ENCODE results near the gene TBC1D22A.

TBC1D22A gene

DNA sequence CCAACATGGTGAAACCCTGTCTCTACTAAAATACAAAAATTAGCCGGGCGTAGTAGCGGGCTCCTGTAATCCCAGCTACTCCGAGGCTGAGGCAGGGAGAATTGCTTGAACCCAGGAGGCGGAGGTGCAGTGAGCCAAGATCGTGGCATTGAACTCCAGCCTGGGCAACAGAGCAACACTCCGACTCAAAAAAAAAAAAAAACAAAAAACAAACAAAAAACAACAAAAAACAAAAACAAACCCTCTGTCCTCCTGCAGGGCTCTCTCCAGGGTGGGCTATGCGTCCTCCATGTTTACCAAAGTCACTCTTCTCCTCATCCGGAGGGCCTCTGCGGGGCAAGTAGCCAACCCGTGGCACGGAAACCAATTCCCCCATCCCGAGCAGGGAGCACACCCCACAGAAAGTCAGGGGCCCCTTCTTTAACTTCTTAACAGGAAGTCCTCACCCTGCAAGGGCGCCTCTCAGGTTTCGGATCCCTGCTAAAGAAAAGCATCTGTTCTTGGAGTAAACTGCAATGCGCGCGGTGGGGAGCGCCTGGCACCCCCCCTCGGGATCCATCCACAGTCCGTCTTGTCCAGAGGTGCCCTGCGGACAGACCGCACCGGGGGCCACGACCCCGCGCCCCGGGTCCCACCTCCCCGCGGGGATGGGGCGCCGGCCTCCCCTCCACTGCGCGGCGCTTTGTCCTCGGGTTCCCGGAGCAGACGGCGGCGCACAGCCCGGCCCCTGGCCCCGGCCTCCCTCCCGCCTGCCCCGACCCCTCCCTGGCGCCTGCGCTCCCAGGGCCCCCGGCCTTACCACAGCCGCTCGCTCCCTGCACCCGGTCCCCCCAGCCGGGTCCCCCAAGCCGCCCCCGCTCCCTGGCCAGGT lies 25.1 kb upstream of the TBC1D22A start:
- peak; percentile 23 for DNase-seq (ENCODE audit: low read depth)

DNA sequence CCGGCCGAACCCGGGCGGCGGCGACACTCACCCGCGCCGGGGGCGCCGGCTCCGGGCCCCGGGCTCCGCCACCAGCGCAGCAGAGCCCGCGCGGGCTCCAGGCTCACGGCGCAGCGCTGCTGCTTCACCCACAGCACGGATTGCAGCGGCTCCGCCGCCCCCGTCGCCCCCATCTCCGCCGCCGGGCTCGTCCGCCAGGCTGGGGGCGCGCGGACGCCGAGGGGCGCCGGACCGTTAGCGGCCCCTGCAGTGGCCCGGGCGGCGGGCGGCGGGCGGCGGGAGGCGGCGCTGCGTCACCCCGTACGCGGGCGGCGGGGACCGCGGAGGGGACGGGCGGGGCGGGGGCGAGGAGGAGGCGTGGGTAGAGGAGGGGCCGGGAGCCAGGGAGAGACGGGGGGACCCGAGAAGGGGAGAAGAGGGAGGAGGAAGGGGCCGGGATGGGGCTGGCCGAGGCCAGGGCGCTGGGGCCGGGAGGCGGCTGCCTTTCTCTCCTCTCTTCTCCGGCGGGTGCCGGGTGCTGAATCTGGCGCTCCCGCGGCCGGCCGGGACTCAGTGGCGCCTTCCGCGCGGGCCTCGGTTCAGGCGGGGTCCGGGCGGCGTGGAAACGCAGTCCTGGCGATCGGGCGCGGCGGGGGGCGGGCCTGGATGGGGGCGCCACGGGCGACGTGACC lies 24.3 kb upstream of the TBC1D22A start, which contains the start of gene CERK:
TSS of gene CERK (minus strand) at position 277 of the 671 bp plus-strand sequence. CDS start at position 173, 104 bp downstream.
- peak; percentile 69 for DNase-seq (ENCODE audit: low read depth)

DNA sequence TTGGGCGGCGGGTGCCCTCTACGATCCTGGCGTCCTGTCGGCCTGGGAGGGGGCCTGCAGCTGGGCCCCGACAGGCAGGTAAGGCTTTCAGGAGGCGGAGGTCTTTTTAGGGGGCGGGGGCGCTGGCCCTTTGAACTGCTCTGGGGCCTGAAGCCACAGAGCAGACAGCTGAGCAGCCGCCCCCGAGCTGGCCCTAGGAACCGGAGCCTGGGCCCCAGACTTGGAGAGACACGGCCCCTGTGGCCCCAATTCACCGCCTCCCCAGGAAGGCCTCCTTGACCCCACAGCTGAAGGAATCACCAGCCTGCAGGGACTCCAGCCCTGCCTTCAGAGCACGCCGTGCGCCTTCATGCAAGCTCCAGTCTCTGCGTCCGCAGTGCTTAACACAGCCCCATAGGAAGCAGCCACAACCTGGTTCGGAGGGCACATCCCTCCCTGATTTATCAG lies 23.8 kb upstream of the TBC1D22A start:
- DNase-seq (ENCODE audit: low read depth), result peak; percentile 12

DNA sequence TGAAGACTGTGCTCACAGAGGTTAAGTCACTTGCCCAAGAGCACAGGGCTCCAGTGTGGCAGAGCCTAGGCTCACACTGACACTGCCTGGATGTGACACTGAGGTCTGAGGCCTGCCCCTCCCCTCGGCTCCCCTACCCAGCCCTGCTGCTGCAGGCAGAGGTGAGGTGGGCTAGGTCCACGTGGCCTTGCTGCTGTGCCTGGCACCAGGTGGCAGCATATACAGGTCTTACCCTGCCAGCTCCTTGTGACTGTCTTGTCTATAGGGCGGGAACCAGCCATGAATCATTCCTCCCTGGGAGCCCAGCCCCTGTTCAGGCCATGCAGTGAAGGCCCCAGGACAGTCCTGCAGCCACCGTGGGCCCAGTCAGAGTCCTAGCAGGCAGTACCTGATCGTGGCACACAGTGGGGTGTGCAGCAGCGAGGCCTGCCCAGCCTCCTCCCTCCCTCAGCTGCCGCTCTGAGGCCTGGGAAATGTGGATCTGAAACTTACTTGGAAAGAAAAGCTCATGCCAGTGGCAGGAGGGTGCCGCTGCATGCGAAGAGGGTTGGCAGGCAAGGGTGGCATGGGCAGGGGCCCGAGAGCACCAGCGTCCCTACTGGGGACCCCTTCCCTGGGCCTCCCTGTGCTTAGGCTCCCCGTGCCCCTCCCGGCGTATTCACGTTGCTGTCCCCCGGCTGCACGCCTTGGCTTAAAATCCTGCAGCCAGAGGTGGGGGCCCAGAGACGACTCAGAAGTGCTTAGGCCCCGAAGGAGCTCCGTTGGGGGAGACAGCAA lies 23.2 kb upstream of the TBC1D22A start:
- DNase-seq (ENCODE audit: low read depth), result peak; percentile 77

DNA sequence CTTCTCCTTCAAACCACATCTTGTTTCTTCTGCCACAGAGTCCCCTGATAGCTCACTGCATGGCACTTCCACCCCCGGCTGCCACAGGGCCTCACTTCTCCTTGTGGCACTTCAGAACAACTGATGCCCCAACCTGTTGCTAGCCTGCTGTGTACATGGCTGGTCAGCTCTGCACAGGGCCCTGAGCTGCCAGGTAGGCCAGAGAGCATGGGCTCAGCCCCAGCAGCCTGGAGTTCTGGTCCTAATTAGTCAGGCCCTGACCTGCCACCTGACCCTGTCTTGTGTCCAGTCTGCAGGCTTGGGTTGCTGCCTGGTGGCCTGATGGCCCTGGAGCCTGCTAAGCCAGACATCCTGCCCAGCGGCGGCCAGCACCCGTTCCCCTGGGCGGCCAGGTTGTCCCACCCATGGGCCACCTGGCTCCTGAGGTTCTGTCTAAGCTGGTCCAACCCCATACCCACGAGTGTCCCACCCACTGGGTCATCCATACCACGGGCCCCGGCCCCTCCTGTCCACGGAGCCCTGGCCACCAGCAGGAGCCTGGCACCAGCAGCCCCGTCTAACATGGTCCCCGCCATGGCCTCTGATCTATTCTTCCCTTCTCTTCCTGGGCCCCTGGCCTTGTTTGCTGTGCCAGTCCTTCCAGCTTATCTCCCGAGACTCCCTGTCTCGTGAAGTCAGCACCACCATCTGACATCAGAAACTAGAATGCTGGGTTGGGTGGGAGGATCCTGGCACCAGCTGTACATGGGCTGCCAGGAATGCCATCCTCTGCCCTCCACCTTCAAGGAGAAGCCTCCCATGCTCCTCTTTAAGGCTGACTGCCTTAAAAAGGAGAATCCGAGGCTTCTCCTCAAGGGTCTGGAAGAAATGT lies 21.3 kb upstream of the TBC1D22A start:
- DNase-seq (ENCODE audit: low read depth), result no peak

DNA sequence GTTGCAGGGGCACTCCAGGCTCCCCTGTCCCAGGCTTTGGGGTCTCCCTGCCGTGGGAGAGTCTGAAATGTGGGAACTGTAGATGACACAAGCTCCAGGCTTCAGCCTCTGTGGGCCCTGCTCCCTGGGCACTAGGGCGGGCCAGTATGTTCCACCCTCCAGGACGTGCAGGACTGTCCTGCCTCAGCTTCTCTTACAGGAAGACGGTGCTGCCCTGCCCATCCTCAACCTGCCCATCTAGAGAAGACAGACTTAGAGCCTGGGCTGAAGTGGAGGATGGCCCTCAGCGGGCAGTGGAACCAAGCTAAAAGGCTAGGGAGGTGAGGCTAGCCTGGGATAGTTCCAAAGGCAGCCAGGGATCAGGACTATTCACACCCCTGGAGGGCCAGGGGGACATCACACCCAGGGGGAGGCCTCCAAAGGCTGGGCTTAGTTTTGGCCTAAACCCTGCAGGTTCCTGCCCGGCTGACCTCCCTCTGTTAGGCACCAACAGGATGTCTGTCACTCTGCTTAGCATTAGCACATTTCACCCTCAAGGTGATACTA lies 20.4 kb upstream of the TBC1D22A start:
- no peak for DNase-seq (ENCODE audit: low read depth)

DNA sequence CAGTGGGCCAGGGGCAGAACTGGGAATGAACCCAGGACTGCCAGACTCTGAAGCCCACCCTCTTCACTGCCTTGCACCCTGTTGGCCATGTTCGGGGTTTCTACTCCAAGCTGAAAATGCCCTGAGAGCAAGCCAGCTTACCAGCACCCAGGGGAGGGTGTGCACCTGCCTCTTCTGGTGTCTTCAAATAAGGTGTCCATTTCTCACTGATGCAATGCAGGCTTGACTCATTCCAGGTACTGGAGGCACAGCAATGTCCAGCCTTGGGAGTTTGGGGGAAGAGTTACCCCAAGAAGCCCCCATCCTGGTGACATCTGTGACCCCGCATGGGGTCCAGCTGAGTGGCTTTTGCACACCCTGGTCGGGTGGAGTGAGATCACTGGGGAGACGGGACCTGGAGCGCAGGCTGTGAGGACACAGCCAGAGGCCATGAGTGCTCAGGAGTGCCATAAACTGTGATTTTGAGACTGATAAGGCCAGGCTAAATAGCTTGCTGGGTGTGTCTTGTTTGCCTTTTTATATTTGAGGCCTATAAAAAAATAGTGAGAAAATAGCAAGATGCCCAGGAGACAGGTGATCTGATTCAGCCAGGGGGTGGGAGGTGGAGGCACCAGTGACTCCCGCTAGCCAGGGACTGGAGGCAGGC lies 19.8 kb upstream of the TBC1D22A start:
- DNase-seq (ENCODE audit: low read depth), result no peak

DNA sequence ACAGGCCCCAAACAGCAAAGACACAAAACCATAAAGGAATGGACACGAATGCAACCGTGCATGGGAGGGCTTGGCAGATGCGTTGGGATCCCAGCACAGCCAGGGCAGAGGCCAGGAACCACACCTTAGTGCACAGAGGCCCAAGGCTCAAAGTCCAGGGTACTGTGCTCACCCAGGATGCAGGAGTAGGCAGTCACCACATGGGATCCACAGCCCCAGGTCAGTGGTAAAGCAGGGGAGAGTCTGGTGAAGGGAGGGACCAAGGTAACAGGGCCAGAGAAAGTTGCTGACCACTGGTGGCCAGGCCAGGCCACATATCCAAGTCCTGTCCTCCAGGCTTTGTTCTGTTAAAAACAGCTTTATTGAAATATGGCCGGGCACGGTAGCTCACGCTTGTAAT lies 17.9 kb upstream of the TBC1D22A start:
- no peak for DNase-seq (ENCODE audit: low read depth)

DNA sequence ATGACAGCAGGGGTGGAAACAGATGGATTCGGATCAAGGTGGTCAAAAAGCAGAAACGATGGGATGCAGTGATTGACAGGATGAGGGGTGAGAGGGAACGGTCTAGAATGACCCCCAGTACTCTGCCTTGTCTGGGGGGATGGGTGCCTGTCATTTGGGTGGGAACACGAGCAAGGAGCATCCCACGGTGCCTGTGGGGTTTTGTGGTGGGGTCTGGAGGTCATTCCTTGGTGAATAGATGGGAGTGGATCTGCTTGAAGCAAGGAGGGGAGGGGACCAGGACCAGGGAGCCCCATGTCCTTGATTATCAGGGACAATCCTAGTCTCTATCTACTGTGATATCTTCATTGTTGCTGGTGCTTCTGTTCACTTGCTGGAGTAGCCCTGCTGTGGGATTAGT lies 16.3 kb upstream of the TBC1D22A start:
- no peak for DNase-seq (ENCODE audit: low read depth)

DNA sequence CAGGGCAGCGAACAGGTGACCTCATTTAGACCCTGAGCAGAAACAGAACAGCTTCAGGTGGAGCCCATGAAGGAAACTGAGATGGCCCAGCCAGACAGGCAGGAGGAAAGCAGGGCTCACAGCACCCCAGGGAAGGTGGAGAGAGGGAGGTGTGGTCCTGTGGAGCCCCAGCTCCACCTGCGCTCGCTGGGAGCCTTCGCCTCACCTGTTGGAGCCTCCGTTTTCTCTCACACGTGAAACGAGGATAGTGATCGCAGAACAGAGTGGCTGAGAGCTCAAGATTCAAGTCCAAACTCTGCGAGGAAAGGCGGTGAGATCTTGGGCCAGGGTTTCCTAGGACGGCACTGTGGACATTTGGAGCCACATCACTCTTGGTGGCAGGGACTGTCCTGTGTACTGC lies 15.8 kb upstream of the TBC1D22A start:
- no peak for DNase-seq (ENCODE audit: low read depth)

DNA sequence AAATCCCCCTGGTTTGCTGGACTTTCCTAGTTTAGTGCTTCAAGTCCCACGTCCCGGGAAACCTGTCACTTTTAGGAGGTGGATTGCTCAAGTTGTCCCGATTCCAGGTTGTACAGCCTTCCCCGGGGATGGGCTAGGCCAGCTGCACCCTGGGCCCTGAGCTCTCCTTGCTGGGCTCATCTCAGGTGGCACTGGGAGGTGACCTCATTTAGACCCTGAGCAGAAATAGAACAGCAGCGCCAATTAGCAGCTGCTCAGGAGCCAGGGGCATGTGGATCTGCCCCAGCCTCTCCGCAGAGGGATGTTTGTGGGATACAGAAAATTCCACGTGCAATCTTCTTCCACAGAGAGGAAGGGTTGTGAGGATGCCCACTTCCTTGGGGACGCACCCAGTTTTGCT lies 14.8 kb upstream of the TBC1D22A start:
- no peak for DNase-seq (ENCODE audit: low read depth)

DNA sequence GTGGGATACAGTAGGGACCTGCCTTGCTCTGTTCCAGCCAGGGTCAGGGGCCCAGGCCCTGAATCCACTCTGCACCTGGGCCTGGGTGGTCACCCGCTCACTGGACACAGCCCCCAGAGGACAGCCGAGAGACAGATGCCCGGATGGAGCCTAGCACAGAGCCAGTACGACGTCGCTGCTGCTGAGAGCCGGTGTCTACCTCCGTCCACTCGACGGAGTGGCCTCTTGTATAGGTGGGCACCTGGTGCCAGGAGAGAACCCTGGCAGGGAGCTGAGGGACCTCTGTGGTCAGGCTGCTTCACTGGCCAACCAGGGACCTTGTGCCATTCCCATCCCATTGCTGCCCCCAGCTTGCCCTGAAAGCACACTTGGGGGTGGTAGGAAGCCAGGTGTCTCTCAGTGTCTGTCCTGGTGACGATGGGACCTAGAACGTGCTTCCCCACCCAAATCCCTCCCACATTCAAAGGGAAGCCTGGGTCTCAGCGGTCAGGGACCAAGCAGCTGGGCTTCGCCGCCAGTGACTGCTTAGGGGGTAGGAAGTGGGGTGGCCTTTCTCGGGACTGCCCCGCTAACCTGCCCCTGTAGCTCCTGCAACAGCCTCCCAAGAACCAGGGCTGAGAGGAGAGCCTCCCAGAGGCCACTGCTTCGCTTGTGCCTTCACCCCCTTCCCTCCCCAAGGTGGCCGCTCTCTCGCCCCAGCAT lies 14.1 kb upstream of the TBC1D22A start:
- DNase-seq (ENCODE audit: low read depth), result no peak

DNA sequence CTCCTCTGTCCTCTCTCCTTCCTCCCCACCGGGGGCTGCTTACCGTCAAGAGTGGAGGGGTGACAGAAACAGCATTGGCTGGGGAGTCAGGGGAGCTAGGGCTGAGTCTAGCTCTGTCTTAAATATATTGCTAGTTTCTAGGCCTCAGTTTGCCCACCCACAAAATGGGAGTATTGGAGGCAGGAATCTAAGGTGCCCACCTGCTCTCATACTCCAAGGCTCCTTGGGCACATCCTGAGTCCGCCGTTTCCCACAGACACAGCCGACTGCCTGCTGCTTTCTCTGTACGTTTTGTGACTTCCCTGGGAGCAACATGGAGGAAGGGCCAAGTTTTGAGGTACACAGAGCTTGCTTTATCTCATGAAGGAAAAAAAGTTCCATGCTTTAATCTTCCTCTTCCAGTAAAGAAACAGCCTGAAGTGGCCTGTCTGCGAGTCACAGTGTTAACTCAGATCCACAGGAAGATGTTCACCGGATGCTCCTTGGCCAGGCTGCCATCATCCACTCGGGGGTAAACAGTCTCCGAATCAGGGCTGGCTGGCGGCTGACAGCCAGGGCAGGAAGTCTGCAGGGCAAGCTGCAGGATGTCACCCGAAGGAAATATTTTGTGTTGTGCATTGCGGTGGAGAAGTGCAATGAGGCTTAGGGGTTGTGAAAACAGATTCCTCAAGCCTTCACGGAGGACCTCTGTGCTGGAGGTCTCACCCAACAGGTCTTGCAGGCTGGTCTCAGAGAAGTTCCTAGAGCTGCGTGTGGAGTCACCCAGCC lies 13.4 kb upstream of the TBC1D22A start:
- DNase-seq (ENCODE audit: low read depth), result peak; percentile 50

DNA sequence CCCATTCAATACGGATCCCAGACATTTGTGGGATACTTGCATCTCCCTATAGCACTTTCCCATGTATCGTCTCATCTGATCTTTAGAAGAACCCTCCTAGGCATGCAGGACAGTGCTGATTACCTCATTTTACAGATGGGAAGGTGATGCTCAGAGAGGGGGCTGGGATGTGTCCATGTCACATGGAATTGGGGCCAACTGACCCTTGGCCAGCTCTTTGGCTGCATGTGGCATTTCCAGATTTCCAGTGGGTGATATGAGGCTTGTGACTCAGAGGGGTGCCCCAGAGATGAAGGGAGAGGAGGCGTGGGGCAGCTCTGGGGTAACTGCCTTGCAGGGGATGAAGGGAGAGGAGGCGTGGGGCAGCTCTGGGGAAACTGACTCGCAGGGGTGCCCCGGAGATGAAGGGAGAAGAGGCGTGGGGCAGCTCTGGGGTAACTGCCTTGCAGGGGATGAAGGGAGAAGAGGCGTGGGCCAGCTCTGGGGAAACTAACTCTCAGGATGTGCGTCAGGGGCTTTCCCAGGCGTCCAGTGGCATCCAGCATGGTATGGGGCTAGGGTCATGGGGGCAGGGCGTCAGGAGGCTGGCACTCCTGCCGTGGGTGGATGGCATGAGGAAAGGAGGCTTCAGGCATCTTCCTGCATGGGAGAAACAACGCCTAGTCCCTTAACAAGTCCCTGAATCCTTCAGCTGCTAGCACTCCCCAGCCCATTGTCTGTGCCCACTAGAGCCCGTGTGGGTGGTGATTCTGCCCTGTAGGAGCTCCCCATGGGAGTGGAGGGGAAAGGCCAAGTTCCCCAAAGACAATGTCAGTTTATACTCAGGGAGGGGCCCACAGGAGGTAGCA lies 12.5 kb upstream of the TBC1D22A start:
- DNase-seq (ENCODE audit: low read depth), result no peak

DNA sequence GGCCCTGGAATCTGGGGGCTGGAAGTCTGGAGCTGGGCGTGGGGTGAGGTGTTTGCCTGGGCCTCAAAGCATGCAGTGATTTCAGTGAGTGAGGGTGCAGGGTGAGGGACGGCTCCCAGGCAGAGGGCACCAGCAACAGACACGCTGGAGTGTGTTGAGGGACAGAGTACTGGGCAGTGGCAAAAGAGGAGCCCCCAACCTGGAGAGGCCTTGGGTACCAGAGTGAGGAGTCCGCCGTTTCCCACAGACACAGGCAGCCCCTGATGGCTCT lies 12.0 kb upstream of the TBC1D22A start:
- no peak for DNase-seq (ENCODE audit: low read depth)

DNA sequence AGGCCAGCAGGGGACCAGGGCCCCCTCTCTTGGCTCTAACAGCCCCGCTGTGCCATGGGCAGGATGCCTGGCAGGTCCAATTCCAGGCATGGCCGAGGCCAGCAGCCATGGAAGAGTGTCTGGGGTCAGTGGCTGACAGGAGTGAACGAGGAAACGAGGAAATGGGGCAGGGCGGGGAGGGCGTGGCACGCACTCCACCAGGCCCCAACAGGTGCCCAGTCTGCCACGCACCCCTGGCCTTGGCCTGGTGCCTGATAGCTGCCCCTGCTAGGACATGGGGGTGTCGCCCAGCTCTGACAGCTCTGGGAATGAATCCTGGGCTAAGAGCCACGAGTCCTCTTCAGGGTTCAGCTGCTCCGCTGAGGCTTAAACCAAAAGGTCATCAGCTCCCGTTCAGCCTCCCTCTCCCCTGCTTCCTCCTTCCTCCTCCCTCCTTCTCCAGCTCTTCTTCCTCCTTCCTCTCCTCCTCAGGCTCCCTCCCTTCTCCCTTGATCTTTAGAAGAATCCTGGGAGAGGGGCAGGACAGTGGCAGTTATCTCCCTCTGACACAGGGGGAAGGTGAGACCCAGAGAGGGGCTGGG lies 11.5 kb upstream of the TBC1D22A start:
- DNase-seq (ENCODE audit: low read depth), result no peak

DNA sequence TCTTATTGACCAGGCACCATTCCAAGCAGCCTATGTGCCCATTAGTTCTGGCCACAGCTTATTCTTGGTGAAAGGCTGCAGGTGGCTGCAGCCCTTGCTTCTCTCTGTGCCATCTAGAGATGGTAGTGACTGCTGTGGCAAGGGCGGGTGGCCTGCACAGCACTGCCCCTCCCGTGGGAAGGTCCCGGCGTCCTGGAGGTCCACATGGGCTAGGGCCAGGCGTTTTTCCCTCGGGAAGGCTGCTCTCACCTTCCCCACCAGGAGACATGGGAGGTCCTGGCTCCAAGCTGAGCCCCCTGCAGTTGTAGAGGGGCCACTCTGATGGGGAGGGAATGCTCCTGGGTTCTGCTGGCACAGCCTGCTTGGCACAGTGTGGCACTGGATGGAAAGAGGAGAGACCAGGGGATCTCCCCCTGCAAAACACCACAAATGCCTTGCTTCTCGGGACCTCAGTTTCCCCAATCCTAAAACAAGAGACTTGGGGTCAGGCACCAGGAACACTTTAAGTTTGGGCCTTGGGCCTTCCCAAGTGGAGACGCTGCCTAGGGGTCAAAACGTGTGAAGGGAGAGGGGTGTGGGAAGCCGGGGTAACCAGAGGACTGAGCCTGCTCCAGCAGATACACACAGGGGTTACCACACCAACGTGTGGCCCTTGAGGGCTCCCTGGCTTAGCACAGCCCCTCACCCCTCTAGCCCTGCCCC lies 10.0 kb upstream of the TBC1D22A start:
- no peak for DNase-seq (ENCODE audit: low read depth)

DNA sequence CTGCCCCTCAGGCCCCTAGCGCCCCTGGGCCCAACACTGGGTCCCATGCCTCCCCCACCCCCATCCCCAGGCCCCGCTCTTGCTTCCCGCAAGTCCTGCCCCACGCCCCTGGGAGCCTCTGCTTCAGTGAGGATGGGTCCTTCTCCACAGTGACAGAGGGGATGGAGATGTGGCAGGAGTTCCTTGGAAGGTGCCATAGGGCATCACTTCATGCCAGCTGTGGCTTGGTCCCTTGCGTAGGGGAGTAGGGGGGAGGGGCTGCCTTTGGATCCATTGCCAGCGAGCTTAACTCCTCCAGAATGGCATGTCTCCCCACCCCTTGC lies 9.5 kb upstream of the TBC1D22A start:
- DNase-seq (ENCODE audit: low read depth), result no peak

All from T-helper 22 cell (primary cell).